Lower leg skin (tissue), 3 donors: ENCODE data around the gene ERGIC1.

Experiments used
- CTCF ChIP-seq, 3 donors: fragments of 450-650 bp; IDR thresholded peaks; one replicate each; pipeline ENCODE4 v1.5.1; 2016; ENCODE audit warnings: antibody characterized with exemption in 3 of 3, mild to moderate bottlenecking in 3 of 3, moderate library complexity in 2 of 3
- POLR2A ChIP-seq, 2 donors: fragments of 450-650 bp; IDR thresholded peaks; one replicate each; pipeline ENCODE4 v1.6.1; 2016 to 2017; ENCODE audit warnings: antibody characterized with exemption in 2 of 2, mild to moderate bottlenecking in 1 of 2, moderate library complexity in 1 of 2

DNA sequence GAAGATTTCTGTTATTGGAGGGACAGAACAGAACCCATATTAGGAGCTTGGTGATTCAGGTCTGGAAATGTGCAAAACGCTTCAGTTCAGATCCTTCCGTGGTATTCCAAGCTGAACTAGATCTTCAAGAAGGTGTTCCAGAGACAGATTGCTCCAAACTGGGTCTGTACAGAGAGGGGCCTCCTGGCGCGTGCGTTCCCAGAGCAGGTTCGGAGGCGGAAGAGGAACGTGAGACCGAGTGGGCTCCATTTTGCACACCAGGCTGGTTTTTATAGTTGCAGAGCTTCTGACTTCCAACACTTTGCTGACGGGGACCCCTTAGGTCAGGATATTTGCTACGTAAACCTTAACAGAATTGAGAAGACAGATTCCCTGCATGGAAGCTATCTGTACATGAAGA, 108.5 kb downstream of the ERGIC1 start:
- TF ChIP-seq CTCF (IDR thresholded peaks at IDR 0.05): no peak
- TF ChIP-seq POLR2A (IDR thresholded peaks at IDR 0.05): no peak
